ENCODE data around the gene ART4.

Gene ART4

GRCh38 chr12:14810167-14810952 lies 33.0 kb downstream of the ART4 start:
- no peak for DNase-seq

- DNase-seq, result no peak
Measured at GRCh38 chr12:14803830-14804160, 39.5 kb downstream of the ART4 start.

GRCh38 chr12:14803011-14803829 lies 40.1 kb downstream of the ART4 start, which contains the start of the genes C12orf60 and WBP11:
Gene C12orf60, plus strand, starts transcription at chr12:14803670. Its CDS starts 19,266 bp downstream, at chr12:14822936.
Gene WBP11, minus strand, starts transcription at chr12:14803478. Its CDS starts 2,095 bp downstream, at chr12:14801383.
- peak; percentile 98 for DNase-seq

GRCh38 chr12:14802721-14803010 lies 40.7 kb downstream of the ART4 start:
- DNase-seq, result no peak

- DNase-seq, result no peak
Measured at GRCh38 chr12:14802247-14802646, 41.1 kb downstream of the ART4 start.

GRCh38 chr12:14795028-14795448 lies 48.3 kb downstream of the ART4 start:
- DNase-seq, result no peak

DNA sequence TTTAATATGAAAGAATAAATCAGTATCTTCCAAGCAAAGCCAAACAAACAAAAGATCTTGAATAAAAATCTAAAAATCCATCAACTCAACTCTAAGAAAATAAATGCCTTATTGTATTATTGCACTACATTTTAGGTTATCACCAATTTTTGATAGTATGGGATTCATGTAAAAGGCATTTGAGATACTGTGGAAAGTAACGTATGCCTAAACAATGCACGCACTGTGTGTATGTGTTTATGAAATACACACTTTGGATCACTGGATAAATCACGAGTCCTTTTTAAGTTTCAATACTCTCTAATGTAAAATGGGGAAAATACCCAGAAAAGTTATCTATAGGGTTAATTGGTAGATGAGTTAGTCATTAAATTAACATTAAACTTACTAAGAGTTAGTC lies 57.8 kb downstream of the ART4 start:
- no peak for DNase-seq

DNA sequence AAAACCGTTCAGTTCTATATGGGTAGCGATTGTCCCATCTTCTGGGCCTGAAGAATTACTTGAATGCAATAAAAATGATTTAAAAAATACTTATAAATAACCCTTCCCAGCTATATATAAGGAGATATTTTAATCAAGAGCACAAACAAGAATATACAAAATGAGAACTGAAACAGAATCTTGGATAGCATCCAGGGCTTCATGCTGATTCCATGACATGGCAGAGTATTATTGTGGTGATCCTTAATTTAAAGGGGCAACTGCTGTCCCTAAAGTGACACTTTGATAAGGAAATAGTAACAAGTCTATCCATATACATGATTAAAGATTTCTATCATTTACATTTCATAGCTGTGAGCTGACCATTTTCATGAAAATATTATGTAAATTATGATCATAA lies 58.9 kb downstream of the ART4 start:
- no peak for DNase-seq

DNA sequence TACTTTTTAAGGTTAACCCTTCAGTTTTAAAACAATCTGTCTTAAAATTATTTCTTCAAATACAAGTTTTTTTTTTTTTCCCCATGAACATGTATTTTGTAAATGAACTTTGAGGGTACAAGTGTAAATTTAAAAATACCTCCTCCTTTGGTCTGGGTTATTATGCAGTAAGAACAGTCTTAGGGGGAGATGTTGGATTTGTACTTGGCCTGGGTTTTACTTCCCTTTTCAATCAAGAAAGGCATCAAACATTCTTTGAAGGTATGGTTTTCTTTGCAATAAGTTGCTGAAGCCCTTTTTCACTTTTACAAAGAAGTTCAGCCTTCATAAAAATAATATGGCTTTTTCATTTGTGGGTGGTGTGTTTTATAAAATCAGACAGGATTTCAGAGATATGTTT lies 60.6 kb downstream of the ART4 start:
- no peak for DNase-seq

DNA sequence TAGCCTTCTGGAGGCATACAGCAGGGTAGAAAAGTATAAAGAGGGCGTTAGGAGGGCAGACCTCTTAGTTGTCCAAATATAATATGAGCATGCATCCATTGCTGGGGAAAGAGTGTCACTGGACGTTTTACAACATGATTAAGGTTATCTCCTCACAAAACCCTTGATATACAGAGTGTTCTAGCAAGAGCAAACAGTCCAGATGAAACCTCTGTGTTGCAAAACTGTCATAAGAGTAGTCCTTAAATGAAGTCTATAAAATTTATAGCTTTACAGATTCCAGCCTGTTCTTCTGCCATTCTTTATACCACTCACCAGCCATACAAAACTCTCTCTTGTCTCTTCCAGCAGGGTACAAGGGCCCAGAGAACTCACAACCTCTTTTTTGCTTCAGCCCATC lies 61.8 kb downstream of the ART4 start:
- DNase-seq, result no peak

DNA sequence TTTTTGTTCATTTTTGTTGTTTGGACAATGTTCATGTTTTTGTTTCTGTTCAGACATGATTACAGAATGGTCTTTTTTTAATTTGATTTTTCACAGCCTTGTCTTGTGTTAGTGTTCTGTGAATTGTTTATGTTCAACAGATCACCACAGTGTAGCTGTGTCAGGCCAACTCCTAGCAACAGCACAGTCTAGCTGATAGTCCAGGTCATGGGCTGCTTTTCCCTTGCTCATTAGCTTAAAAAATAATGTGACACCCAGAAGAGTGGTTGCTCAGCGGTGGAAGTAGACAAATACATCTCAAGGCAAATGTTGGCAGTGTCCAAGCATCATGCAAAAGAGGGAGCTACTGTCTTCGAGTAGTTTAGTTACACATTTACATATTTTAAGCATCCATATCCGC lies 62.5 kb downstream of the ART4 start:
- DNase-seq, result no peak

DNA sequence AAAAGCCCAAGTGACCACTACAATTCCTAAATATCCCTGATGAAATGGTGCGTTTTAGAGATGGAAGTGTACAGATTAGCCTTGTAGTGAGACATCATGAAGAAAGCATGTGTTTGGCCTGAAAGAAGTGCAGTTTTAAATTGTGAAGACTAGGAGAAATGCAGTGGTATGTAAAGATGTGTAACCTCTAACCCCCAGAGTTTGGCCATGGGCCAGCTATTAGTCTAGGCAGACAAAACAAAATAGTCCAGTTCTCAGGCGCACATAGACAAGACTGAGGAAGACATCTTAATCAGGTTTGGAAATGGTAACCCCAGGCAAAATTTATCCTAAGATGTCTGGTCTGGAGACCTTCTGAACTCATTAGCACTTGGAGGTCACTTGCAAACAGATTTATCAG lies 63.5 kb downstream of the ART4 start:
- DNase-seq, result no peak

- DNase-seq, result no peak
Measured at GRCh38 chr12:14777271-14777670, 66.1 kb downstream of the ART4 start.

DNA sequence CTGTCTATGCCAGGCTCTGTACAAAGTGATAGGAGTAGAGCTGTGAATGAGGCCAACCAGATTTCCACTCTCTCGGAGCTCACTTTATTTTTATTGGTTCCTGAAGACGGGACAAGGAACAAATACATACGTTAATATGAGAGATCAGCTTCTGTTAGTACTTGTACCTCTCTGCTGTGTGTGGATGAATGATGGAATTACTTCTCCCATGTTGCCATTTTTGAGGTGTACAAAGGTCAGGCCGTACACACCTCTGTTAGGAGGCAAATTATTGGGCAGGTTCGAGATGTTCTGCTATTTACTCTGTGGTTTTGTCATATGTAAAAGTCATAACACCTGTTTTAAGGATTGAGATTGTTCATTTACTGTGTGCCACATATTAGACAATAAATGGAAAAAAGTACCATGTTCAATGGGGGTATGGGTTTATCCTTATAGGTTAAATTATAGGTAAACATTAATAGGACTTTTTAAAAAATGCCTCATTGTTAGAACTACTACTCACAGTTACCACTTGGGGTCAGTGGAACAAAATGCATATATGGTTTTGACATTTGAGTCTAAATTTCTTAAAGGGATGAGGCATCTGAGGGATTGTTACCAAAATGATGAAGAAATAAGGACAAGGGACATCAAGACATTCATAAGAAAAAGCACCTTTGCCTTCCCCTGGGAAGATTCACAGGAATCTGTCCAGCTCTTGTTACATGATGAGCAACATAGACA lies 66.9 kb downstream of the ART4 start:
- no peak for DNase-seq

DNA sequence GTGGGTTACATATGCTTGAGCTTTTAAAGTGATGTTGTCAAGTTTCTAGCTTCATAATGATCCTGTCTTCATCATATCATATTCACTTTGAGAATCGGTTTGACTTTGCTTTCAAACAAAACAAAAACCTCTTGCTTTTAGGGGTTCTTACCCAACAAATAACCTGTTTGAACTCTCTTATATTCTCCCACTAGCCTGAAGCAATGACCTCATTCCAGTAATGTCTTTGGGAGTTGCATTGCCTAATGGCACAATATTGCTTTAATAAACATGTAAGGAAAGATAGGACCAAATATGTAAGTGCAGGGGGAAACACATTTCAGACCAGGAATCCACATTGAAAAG lies 67.7 kb downstream of the ART4 start:
- no peak for DNase-seq

Data from NCI-H2029 treated with DMSO at 0.1 percent for 48 hours (cell line).